Activated naive CD8-positive, alpha-beta T cell treated with anti-CD3 and anti-CD28 coated beads for 36 hours (primary cell): Measurements from ENCODE around the gene NUTM2G. TPM values are rescaled to one million over a fixed set of nuclear protein-coding genes. Genes with fewer than 3 reads are reported as not detected.
"Not testable (repeated sequence)": the region's sequence is repeated elsewhere in the genome, so short reads cannot be mapped to it uniquely, and the experiment has no call there.

Source experiments
- DNase-seq: peaks from one replicate; pipeline ENCODE4 v3.0.0; 2021
- H3K27ac Mint-ChIP-seq: one replicate; pipeline ENCODE4 v1.8.0; 2022; ENCODE audit warnings: mild to moderate bottlenecking, moderate library complexity, mixed read lengths
- H3K27me3 Mint-ChIP-seq: one replicate; pipeline ENCODE4 v1.8.0; 2022; ENCODE audit warnings: mild to moderate bottlenecking, mixed read lengths
- H3K36me3 Mint-ChIP-seq: one replicate; pipeline ENCODE4 v1.8.0; 2021; ENCODE audit warnings: mild to moderate bottlenecking, mixed read lengths
- H3K4me1 Mint-ChIP-seq: one replicate; pipeline ENCODE4 v1.8.0; 2021; ENCODE audit warnings: mixed read lengths
- H3K4me3 Mint-ChIP-seq: one replicate; pipeline ENCODE4 v1.8.0; 2022; ENCODE audit warnings: mild to moderate bottlenecking, moderate library complexity, mixed read lengths
- H3K9me3 Mint-ChIP-seq: one replicate; pipeline ENCODE4 v1.8.0; 2022; ENCODE audit warnings: mixed read lengths
- total RNA-seq, 2 experiments: library from RNA; stranded (reverse); gene quantifications; one replicate each; pipeline ENCODE4 v1.2.3, GENCODE V29; 2021

NUTM2G gene
- not detected for total RNA-seq

GRCh38 chr9:96928543-96928942 lies at the start of gene NUTM2G:
NUTM2G (plus strand) TSS chr9:96928843; CDS start chr9:96929025, 182 bp downstream.
- not testable (repeated sequence) for H3K36me3 Mint-ChIP-seq, H3K4me1 Mint-ChIP-seq, H3K9me3 Mint-ChIP-seq, H3K4me3 Mint-ChIP-seq, H3K27me3 Mint-ChIP-seq, DNase-seq, H3K27ac Mint-ChIP-seq

- H3K9me3 Mint-ChIP-seq, result peaks cover 17% of the 10 kb centered on the region
- no peak for DNase-seq
- peaks cover 19% of the 10 kb centered on the region for H3K36me3 Mint-ChIP-seq
- H3K27me3 Mint-ChIP-seq, result peaks cover 8% of the 10 kb centered on the region
- no peaks in the 10 kb centered on the region for H3K4me1 Mint-ChIP-seq
- H3K4me3 Mint-ChIP-seq, result no peak overlapping the region
- no peak overlapping the region for H3K27ac Mint-ChIP-seq
Measured at GRCh38 chr9:96883922-96884321, 44.7 kb upstream of the NUTM2G start.

DNA sequence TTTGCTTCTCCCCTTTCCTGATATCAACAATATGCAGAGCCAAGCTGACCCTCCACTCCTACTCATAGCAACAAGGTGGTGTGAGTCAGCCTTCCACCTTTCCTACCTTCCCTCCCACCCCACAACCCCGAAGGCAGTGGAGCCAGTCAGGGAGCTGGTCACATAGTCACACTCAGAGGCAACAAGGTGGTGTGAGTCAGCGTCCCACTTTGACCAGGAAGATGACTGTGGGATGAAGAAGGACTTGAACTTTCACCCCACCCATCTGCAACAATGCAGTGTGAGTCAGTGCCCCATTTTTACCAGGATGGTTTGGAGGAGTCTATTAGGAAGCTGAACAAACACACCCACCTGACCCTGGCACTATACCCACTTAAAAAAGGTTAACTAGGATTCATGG lies 44.2 kb upstream of the NUTM2G start:
- H3K27ac Mint-ChIP-seq, result no peak overlapping the region
- no peak overlapping the region for H3K4me3 Mint-ChIP-seq
- DNase-seq, result no peak
- peaks cover 23% of the 10 kb centered on the region for H3K36me3 Mint-ChIP-seq
- H3K27me3 Mint-ChIP-seq, result peaks cover 4% of the 10 kb centered on the region
- H3K4me1 Mint-ChIP-seq, result no peaks in the 10 kb centered on the region
- H3K9me3 Mint-ChIP-seq, result peaks cover 16% of the 10 kb centered on the region

- H3K27me3 Mint-ChIP-seq, result no peaks in the 10 kb centered on the region
- H3K36me3 Mint-ChIP-seq, result peaks cover 30% of the 10 kb centered on the region
- DNase-seq, result no peak
- H3K27ac Mint-ChIP-seq, result no peak overlapping the region
- H3K9me3 Mint-ChIP-seq, result peaks cover 14% of the 10 kb centered on the region
- no peak overlapping the region for H3K4me3 Mint-ChIP-seq
- H3K4me1 Mint-ChIP-seq, result no peaks in the 10 kb centered on the region
Measured at GRCh38 chr9:96885424-96885823, 43.2 kb upstream of the NUTM2G start.

DNA sequence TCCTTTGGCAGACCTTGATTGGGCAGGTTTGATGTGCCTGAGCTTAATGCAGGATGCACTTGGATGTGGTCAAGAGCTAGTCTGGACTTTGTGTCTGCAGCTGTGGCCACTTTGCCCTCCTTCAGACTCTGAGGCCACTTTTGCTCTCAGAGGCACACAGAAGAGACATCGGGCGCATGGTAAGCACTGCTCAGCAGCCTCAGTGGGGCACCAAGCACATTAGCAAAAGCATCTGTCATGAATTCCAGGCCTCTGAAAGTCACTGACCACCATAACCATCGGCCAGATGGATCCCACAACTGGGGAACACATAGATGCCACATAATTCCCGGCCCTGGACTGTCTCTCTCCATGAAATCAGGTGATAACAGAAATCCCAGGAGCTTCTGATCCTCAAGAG lies 40.1 kb upstream of the NUTM2G start:
- no peak for DNase-seq
- Mint-ChIP-seq H3K27ac (no peak overlapping the region), H3K4me1 (no peaks in the 10 kb centered on the region), H3K9me3 (peaks cover 12% of the 10 kb centered on the region), H3K4me3 (no peak overlapping the region), H3K27me3 (no peaks in the 10 kb centered on the region), H3K36me3 (peaks cover 39% of the 10 kb centered on the region)

DNA sequence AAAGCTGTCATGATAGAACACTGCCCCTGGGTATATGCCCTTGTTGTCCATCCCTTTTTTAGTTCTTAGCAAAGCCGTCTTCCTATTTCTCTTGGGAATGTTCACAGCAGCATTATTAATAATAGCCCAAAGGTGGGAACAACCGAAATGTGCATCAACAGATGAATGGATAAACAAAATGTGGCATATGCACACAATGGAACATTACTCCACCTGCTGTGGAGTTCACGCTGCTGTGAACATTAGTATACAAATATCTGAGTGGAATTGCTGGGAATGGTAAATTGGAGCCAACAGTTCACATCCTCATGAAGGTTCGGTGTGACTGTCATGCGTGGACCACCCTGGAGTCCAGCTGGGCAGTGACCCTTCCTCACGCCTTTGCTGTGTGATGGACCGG lies 36.5 kb upstream of the NUTM2G start:
- peaks cover 5% of the 10 kb centered on the region for H3K9me3 Mint-ChIP-seq
- H3K27me3 Mint-ChIP-seq, result no peaks in the 10 kb centered on the region
- H3K27ac Mint-ChIP-seq, result no peak overlapping the region
- no peaks in the 10 kb centered on the region for H3K4me1 Mint-ChIP-seq
- peaks cover 33% of the 10 kb centered on the region for H3K36me3 Mint-ChIP-seq
- H3K4me3 Mint-ChIP-seq, result no peak overlapping the region
- no peak for DNase-seq

DNA sequence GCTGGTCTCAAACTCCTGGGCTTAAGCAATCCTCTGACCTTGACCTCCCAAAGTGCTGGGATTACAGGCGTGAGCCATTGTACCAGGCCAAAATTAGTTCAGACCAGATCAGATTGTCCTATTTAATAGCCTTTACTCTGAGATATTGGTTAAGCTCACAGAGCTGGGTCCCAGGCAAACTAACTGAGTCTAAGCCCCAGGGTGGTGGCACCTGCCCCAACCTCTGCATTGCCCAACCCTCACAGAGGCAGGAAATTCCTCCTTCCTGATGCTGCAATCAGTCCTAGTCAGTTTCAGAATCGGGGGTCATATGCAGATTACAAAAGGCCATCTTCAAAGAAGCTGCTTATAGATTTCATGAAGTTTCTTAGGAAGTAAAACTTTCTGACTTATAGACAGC lies 28.6 kb upstream of the NUTM2G start:
- DNase-seq, H3K36me3 Mint-ChIP-seq, H3K4me3 Mint-ChIP-seq, H3K27me3 Mint-ChIP-seq, H3K9me3 Mint-ChIP-seq, H3K4me1 Mint-ChIP-seq, H3K27ac Mint-ChIP-seq: not testable (repeated sequence)

DNA sequence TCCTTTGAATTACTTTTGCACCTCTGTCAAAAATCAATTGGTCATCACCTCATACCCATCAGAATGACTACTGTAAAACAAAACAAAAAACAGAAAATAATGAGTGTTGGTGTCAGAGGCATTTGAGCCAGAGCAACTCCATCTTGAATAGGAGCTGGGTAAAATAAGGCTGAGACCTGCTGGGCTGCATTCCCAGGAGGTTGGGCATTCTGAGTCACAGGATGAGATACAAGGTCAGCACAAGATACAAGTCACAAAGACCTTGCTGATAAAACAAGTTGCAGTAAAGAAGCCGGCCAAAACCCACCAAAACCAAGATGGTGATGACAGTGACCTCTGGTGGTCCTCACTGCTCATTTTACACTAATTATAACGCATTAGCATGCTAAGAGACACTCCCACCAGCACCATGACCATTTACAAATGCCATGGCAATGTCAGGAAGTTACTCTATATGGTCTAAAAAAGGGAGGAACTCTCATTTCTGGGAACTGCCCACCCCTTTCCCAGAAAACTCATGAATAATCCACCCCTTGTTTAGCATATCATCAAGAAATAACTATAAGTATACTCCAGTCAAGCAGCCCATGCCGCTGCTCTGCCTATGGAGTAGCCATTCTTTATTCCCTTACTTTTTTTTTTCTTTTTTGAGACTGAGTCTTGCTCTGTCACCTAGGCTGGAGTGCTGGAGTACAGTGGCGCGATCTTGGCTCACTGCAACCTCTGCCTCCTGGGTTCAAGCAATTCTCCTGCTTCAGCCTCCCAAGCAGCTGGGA lies 23.5 kb upstream of the NUTM2G start:
- not testable (repeated sequence) for H3K36me3 Mint-ChIP-seq, H3K27ac Mint-ChIP-seq, DNase-seq, H3K9me3 Mint-ChIP-seq, H3K4me3 Mint-ChIP-seq, H3K4me1 Mint-ChIP-seq, H3K27me3 Mint-ChIP-seq

- not testable (repeated sequence) for DNase-seq, H3K4me3 Mint-ChIP-seq, H3K4me1 Mint-ChIP-seq, H3K9me3 Mint-ChIP-seq, H3K27ac Mint-ChIP-seq, H3K27me3 Mint-ChIP-seq, H3K36me3 Mint-ChIP-seq
Measured at GRCh38 chr9:96908479-96908878, 20.2 kb upstream of the NUTM2G start.

- not testable (repeated sequence) for H3K27me3 Mint-ChIP-seq, H3K36me3 Mint-ChIP-seq, H3K9me3 Mint-ChIP-seq, DNase-seq, H3K4me3 Mint-ChIP-seq, H3K4me1 Mint-ChIP-seq, H3K27ac Mint-ChIP-seq
Measured at GRCh38 chr9:96915539-96915938, 13.1 kb upstream of the NUTM2G start.

GRCh38 chr9:96916531-96916930 lies 12.1 kb upstream of the NUTM2G start:
- DNase-seq, H3K27me3 Mint-ChIP-seq, H3K4me1 Mint-ChIP-seq, H3K27ac Mint-ChIP-seq, H3K4me3 Mint-ChIP-seq, H3K9me3 Mint-ChIP-seq, H3K36me3 Mint-ChIP-seq: not testable (repeated sequence)

DNA sequence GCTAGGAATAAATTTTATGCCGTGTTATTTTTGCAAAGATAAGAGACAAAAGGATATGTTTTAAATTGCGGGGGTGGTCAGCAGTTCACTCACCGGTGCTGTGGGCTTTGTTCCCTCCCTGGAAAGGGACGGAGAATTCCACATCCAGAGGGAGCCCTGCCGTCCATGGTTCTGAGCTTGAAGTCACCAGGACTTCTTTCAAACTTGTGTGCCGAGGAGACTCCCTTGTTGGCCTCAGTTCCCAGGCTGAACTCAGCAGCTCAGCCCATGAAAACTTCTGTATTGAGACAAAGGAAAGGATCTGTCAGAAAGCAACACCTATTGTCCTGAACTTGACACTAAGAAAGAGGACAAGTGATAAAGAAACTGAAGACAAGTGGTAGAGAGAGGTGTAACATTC lies 10.1 kb upstream of the NUTM2G start:
- not testable (repeated sequence) for H3K36me3 Mint-ChIP-seq, H3K27me3 Mint-ChIP-seq, DNase-seq, H3K4me1 Mint-ChIP-seq, H3K9me3 Mint-ChIP-seq, H3K4me3 Mint-ChIP-seq, H3K27ac Mint-ChIP-seq

GRCh38 chr9:96920803-96921202 lies 7.8 kb upstream of the NUTM2G start:
- not testable (repeated sequence) for H3K27ac Mint-ChIP-seq, H3K27me3 Mint-ChIP-seq, H3K36me3 Mint-ChIP-seq, H3K9me3 Mint-ChIP-seq, H3K4me3 Mint-ChIP-seq, DNase-seq, H3K4me1 Mint-ChIP-seq

DNA sequence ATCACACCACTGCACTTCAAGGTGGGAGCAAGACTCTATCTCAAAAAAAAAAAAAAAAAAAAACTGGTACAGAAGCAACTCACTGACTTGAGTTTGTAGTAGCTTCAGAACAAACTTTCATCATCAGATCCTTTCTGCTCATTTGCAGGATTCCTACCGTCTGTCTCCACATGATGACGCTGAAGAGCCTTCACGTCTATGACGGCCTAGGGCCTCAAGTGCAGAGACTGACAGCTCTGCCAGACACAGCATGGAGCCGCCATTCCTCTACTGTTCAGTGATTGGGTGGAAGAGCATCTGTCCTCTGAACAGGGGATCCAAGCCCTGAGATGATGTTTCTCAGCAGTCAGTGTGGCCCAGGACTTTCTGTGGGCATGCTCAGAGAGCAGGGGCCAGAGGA lies 3.1 kb upstream of the NUTM2G start:
- H3K27me3 Mint-ChIP-seq, H3K4me1 Mint-ChIP-seq, DNase-seq, H3K4me3 Mint-ChIP-seq, H3K9me3 Mint-ChIP-seq, H3K27ac Mint-ChIP-seq, H3K36me3 Mint-ChIP-seq: not testable (repeated sequence)

GRCh38 chr9:96931665-96932064 lies 3.0 kb downstream of the NUTM2G start:
- not testable (repeated sequence) for H3K36me3 Mint-ChIP-seq, H3K4me1 Mint-ChIP-seq, H3K27me3 Mint-ChIP-seq, H3K27ac Mint-ChIP-seq, H3K4me3 Mint-ChIP-seq, H3K9me3 Mint-ChIP-seq, DNase-seq

GRCh38 chr9:96934097-96934496 lies 5.5 kb downstream of the NUTM2G start:
- not testable (repeated sequence) for H3K4me3 Mint-ChIP-seq, H3K27ac Mint-ChIP-seq, H3K27me3 Mint-ChIP-seq

More at GRCh38 chr9:96934097-96934496, 5.5 kb downstream of the NUTM2G start:
- H3K4me1 Mint-ChIP-seq, H3K36me3 Mint-ChIP-seq, DNase-seq, H3K9me3 Mint-ChIP-seq: not testable (repeated sequence)
